Natural killer cell treated with Interleukin-12 subunit alpha and Interleukin-12 subunit beta and Interleukin-15 and Interleukin-18, amount 100 ng/mL, for 72 hours (primary cell): ENCODE data around the gene NEDD4L. TPM values are rescaled to one million over a fixed set of nuclear protein-coding genes. Genes with fewer than 3 reads are reported as not detected.

Experiments
- ATAC-seq, 2 donors: fragments of 150-1000 bp; cut with Tn5 transposase in 1 of 2; sonication (Bioruptor Pico), chemical (Tn5 transposase) in 1 of 2; 2 replicates each; pipeline ENCODE4 v1.10.0; 2021
- DNase-seq: peaks from one replicate; pipeline ENCODE4 v3.0.0; 2022; ENCODE audit warnings: low spot score
- H3K27ac Mint-ChIP-seq, 2 donors: 1 replicate in 1 of 2; 2 replicates in 1 of 2; pipeline ENCODE4 v1.8.0; 2022; ENCODE audit warnings: mixed read lengths in 2 of 2, mild to moderate bottlenecking in 1 of 2, moderate library complexity in 1 of 2
- H3K27me3 Mint-ChIP-seq, 2 donors: 1 replicate in 1 of 2; 2 replicates in 1 of 2; pipeline ENCODE4 v1.8.0; 2022; ENCODE audit warnings: mixed read lengths in 2 of 2
- H3K36me3 Mint-ChIP-seq: one replicate; pipeline ENCODE4 v1.8.0; 2022; ENCODE audit warnings: mixed read lengths
- H3K4me1 Mint-ChIP-seq, 2 donors: 1 replicate in 1 of 2; 2 replicates in 1 of 2; pipeline ENCODE4 v1.8.0; 2022; ENCODE audit warnings: low read depth in 2 of 2, mixed read lengths in 2 of 2, mild to moderate bottlenecking in 1 of 2
- H3K4me3 Mint-ChIP-seq: one replicate; pipeline ENCODE4 v1.8.0; 2022; ENCODE audit warnings: mixed read lengths
- H3K9me3 Mint-ChIP-seq: 2 replicates; pipeline ENCODE4 v1.8.0; 2022; ENCODE audit warnings: mixed read lengths
- total RNA-seq, 2 donors: library from RNA; stranded (reverse); gene quantifications; one replicate each; pipeline ENCODE4 v1.2.3, GENCODE V29; 2022

NEDD4L gene
- total RNA-seq, 2 donors from 2014 or later = 8.6 to 16.5 TPM

DNA sequence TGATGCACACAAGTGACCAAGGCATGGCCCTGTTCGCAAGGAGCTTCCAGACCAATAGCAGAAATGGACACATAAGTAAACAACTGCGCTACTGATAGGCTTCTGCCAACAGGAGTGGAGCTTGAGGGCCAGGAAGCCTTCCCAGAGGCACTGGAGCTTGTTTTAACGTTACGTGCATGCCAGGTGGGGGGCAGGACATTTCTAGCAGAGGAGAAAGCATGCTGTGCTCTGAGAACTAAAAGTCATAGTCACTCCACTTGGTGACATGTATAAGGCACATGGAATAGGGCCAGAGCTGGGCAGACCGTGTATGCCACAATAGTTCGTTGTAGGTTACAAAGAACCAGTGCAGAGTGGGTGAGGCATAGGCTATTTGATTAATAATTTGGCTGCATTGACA, 184.2 kb downstream of the NEDD4L start:
- DNase-seq = no peak
- H3K4me1 Mint-ChIP-seq = no peaks in the 10 kb centered on the region
- peaks cover 3 to 5% of the 10 kb centered on the region in 2 donors for H3K27me3 Mint-ChIP-seq
- no peak overlapping the region for H3K27ac Mint-ChIP-seq
- no peaks in the 10 kb centered on the region for H3K36me3 Mint-ChIP-seq
- H3K4me3 Mint-ChIP-seq = no peak overlapping the region
- H3K9me3 Mint-ChIP-seq = no peaks in the 10 kb centered on the region
- no peak for ATAC-seq

GRCh38 chr18:58228762-58229161, 184.7 kb downstream of the NEDD4L start:
- H3K4me3 Mint-ChIP-seq = no peak overlapping the region
- H3K4me1 Mint-ChIP-seq = no peaks in the 10 kb centered on the region
- DNase-seq (no peak), ATAC-seq (no peak)
- H3K27ac Mint-ChIP-seq = no peak overlapping the region
- no peaks in the 10 kb centered on the region for H3K9me3 Mint-ChIP-seq
- no peaks in the 10 kb centered on the region for H3K27me3 Mint-ChIP-seq
- H3K36me3 Mint-ChIP-seq = no peaks in the 10 kb centered on the region

DNA sequence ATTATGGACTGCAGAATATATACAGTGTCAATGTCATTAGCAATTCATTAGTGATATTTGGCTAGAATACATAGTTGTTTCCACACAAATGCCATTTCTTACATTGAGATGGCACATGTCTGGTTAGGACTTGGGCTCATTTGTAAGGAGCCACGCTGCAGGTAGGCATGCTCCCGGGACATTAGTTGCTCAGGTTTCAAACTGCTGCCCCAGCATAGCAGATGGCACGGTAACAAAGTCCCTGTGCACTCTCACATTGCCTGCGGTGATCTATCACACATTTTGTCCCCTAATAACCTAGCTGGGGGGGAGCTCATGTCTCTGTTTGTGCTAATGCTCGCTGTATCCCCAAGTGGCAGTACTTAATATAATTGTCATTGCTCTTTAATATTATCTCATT, 185.1 kb downstream of the NEDD4L start:
- Mint-ChIP-seq H3K27ac (no peak overlapping the region), H3K36me3 (no peaks in the 10 kb centered on the region), H3K9me3 (no peaks in the 10 kb centered on the region), H3K4me1 (no peaks in the 10 kb centered on the region), H3K4me3 (no peak overlapping the region), H3K27me3 (no peaks in the 10 kb centered on the region)
- no peak for ATAC-seq
- no peak for DNase-seq

GRCh38 chr18:58230438-58231179, 186.6 kb downstream of the NEDD4L start:
- H3K36me3 Mint-ChIP-seq = no peaks in the 10 kb centered on the region
- no peak overlapping the region for H3K4me3 Mint-ChIP-seq
- ATAC-seq = no peak
- no peaks in the 10 kb centered on the region for H3K4me1 Mint-ChIP-seq
- H3K27ac Mint-ChIP-seq = no peak overlapping the region
- H3K27me3 Mint-ChIP-seq = no peaks in the 10 kb centered on the region
- DNase-seq = no peak
- no peaks in the 10 kb centered on the region for H3K9me3 Mint-ChIP-seq

DNA sequence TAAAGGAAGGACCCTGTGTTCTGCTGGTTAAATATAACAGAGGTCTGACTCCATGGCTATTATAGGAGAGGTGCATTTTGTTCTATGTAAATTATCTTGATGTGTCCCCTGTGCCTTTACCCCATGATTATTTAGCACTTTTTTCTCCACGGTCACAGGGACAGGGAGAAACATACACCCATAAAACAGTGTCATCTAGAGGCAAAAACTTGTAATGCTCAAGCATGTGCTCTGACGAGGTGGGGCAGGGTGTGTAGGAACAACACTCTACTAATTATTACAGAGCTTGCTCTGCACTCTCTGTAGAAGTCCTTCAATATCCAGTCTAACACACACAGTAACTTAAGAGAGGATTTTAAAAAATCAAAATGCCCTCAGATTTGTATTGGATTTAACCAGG, 187.9 kb downstream of the NEDD4L start:
- H3K4me3 Mint-ChIP-seq = no peak overlapping the region
- no peaks in the 10 kb centered on the region for H3K36me3 Mint-ChIP-seq
- ATAC-seq (no peak), DNase-seq (no peak)
- H3K27ac Mint-ChIP-seq = no peak overlapping the region
- no peaks in the 10 kb centered on the region for H3K4me1 Mint-ChIP-seq
- H3K27me3 Mint-ChIP-seq = no peaks in the 10 kb centered on the region
- no peaks in the 10 kb centered on the region for H3K9me3 Mint-ChIP-seq

GRCh38 chr18:58232668-58233067, 188.6 kb downstream of the NEDD4L start:
- Mint-ChIP-seq H3K4me1 (no peaks in the 10 kb centered on the region), H3K4me3 (no peak overlapping the region), H3K9me3 (no peaks in the 10 kb centered on the region), H3K36me3 (no peaks in the 10 kb centered on the region), H3K27me3 (no peaks in the 10 kb centered on the region), H3K27ac (no peak overlapping the region)
- no peak for DNase-seq
- no peak for ATAC-seq

DNA sequence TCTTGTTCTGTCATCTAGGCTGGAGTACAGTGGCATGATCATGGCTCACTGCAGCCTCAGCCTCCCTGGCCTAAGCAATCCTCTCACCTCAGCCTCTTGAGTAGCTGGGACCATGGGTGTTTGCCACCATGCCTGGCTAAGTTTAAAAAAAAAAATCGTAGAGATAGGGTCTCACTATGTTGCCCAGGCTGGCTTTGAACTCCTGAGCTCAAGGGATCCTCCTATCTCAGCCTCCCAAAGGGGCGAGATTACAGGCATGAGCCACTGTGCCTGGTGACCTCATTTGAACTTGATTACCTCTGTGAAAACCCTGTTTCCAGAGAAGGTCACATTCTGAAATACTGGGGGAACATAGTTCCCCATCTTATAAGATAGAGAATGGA, 190.3 kb downstream of the NEDD4L start:
- Mint-ChIP-seq H3K9me3 (no peaks in the 10 kb centered on the region), H3K27me3 (no peaks in the 10 kb centered on the region), H3K4me1 (no peaks in the 10 kb centered on the region), H3K4me3 (no peak overlapping the region), H3K27ac (no peak overlapping the region), H3K36me3 (no peaks in the 10 kb centered on the region)
- ATAC-seq (no peak), DNase-seq (no peak)

DNA sequence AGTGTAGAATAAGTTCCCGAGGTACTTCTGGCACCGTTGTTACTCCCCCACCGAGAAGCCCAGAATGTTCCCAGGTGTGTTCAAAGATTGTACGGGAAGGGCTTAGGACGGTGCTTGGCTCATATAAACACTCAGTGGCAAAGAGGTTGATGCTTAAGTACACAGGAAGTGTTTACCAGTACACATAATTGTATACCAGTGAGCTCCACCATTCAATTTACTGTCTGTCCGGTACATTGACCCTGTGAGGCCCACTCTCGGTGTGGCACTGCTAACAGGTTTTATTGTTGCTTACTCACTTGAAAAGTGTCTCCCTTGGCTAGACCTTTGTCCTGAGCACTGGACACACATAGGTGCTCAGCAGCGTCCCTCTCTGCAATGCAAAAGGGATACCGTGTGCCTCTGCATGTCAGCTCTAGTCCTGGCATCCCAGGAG, 191.0 kb downstream of the NEDD4L start:
- Mint-ChIP-seq H3K27ac (no peak overlapping the region), H3K27me3 (no peaks in the 10 kb centered on the region), H3K36me3 (no peaks in the 10 kb centered on the region), H3K9me3 (no peaks in the 10 kb centered on the region), H3K4me3 (no peak overlapping the region), H3K4me1 (no peaks in the 10 kb centered on the region)
- DNase-seq = no peak
- ATAC-seq = no peak

- ATAC-seq (no peak), DNase-seq (no peak)
- H3K27me3 Mint-ChIP-seq = no peaks in the 10 kb centered on the region
- no peaks in the 10 kb centered on the region for H3K4me1 Mint-ChIP-seq
- H3K4me3 Mint-ChIP-seq = no peak overlapping the region
- H3K9me3 Mint-ChIP-seq = no peaks in the 10 kb centered on the region
- H3K27ac Mint-ChIP-seq = no peak overlapping the region
- no peaks in the 10 kb centered on the region for H3K36me3 Mint-ChIP-seq
Measured at GRCh38 chr18:58239879-58240278, 195.9 kb downstream of the NEDD4L start.

DNA sequence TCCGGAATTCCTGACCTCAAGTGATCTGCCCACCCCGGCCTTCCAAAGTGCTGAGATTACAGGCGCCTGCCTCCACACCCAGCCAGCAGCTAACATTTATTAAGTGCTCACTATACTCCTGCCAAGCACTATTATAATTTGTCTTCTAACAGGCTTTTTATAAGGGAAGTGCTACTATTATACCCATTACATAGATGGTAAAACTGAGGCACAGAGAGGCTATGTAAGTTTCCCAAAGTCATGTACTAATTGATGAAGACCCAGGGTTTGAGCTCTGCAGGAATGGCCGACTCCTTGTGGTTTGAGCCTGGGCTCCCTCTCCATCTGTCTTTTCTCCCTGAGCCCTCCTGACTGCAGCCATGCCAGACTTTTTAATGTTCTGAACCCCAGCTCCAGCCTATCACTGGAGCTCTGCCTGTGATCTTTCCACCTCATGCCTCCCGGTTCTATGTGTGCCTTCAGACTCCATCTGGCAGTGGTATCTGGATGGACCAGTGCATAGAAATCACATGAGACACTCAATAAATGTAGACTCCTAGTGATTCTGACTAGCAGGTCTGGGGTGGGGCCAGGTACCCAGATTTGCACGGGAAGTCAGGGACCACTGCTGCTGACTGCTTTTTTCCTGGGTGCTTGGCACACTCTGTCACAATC, 197.1 kb downstream of the NEDD4L start:
- H3K27ac Mint-ChIP-seq = no peak overlapping the region
- no peaks in the 10 kb centered on the region for H3K36me3 Mint-ChIP-seq
- H3K4me1 Mint-ChIP-seq = no peaks in the 10 kb centered on the region
- ATAC-seq (no peak), DNase-seq (no peak)
- no peaks in the 10 kb centered on the region for H3K27me3 Mint-ChIP-seq
- no peak overlapping the region for H3K4me3 Mint-ChIP-seq
- no peaks in the 10 kb centered on the region for H3K9me3 Mint-ChIP-seq

- H3K4me1 Mint-ChIP-seq = no peaks in the 10 kb centered on the region
- DNase-seq (no peak), ATAC-seq (peak; percentile 27 to 50)
- H3K4me3 Mint-ChIP-seq = no peak overlapping the region
- H3K36me3 Mint-ChIP-seq = no peaks in the 10 kb centered on the region
- H3K27ac Mint-ChIP-seq = no peak overlapping the region
- no peaks in the 10 kb centered on the region for H3K27me3 Mint-ChIP-seq
- no peaks in the 10 kb centered on the region for H3K9me3 Mint-ChIP-seq
Measured at GRCh38 chr18:58241877-58242276, 197.9 kb downstream of the NEDD4L start.

GRCh38 chr18:58242435-58242834, 198.4 kb downstream of the NEDD4L start:
- H3K27ac Mint-ChIP-seq = no peak overlapping the region
- H3K4me3 Mint-ChIP-seq = no peak overlapping the region
- H3K4me1 Mint-ChIP-seq = no peaks in the 10 kb centered on the region
- no peaks in the 10 kb centered on the region for H3K9me3 Mint-ChIP-seq
- no peak for DNase-seq
- no peak for ATAC-seq
- H3K27me3 Mint-ChIP-seq = no peaks in the 10 kb centered on the region
- H3K36me3 Mint-ChIP-seq = no peaks in the 10 kb centered on the region

DNA sequence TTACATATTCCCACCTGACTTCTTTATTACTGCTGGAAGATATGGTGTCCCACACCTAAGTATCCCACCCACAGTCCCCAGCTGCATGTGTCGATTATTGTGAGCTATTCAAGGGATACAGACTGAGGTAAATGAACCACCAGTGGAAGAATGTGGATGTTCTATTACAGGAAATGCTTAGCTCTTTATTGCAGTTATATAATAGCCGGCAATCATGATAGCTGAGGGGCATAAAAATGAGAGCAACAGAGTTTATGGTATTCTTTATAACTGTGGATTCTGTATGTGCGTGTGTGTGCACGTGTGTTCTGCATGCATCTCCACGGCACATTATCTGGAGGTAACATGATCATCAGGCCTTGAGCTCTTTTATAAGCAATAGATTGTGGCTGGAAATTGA, 198.9 kb downstream of the NEDD4L start:
- Mint-ChIP-seq H3K27me3 (no peaks in the 10 kb centered on the region), H3K4me1 (no peaks in the 10 kb centered on the region), H3K36me3 (no peaks in the 10 kb centered on the region), H3K27ac (no peak overlapping the region), H3K9me3 (no peaks in the 10 kb centered on the region), H3K4me3 (no peak overlapping the region)
- DNase-seq (no peak), ATAC-seq (no peak)

DNA sequence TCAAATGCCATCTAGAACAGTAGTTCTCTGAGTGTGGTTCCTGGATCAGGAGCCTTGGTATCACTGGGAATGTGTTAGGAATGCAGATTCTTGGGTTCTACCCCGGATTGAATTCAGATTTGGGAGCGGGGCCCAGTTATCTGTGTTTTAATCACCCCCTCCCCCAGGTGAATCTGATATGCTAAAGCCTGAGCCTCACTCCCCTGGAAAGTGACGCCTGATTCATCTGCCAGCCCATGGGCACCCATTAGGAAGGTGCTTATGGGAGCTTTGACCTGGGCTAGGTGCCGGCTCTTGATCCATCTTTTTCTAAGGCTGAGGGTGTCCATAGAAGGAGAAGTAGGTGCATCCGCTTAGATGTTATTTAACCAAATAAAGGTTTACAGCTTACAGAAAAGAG, 199.4 kb downstream of the NEDD4L start:
- Mint-ChIP-seq H3K36me3 (no peaks in the 10 kb centered on the region), H3K4me1 (no peaks in the 10 kb centered on the region), H3K27ac (no peak overlapping the region), H3K4me3 (no peak overlapping the region), H3K9me3 (no peaks in the 10 kb centered on the region), H3K27me3 (no peaks in the 10 kb centered on the region)
- no peak for ATAC-seq
- no peak for DNase-seq
